WTC11 (cell line): Measurements from ENCODE around the gene SPINDOC.

Source experiments
- KAT7 ChIP-seq: sonication (generic); formaldehyde crosslinking; IDR thresholded peaks from 2 replicates; pipeline ENCODE4 v1.8.1; 2023; ENCODE audit warnings: missing genetic modification reagents, mild to moderate bottlenecking, borderline replicate concordance
- MAX ChIP-seq: sonication (generic); formaldehyde crosslinking; IDR thresholded peaks from 2 replicates; pipeline ENCODE4 v1.8.0; 2022; ENCODE audit warnings: mild to moderate bottlenecking, missing genetic modification reagents
- NR3C1 ChIP-seq: sonication (generic); formaldehyde crosslinking; conservative IDR thresholded peaks from 2 replicates; pipeline ENCODE4 v1.8.1; 2023; ENCODE audit warnings: low read depth, mild to moderate bottlenecking, missing genetic modification reagents
- SP1 ChIP-seq: sonication (generic); formaldehyde crosslinking; conservative IDR thresholded peaks from 2 replicates; pipeline ENCODE4 v1.8.1; 2022; ENCODE audit warnings: missing genetic modification reagents
- TF ChIP-seq, protein P1 (sequence below): sonication (generic); formaldehyde crosslinking; IDR thresholded peaks from 2 replicates; pipeline ENCODE4 v1.8.1; 2022; ENCODE audit warnings: mild to moderate bottlenecking, moderate library complexity, missing genetic modification reagents
- TF ChIP-seq, protein P2 (sequence below): fragments of 200-600 bp; IDR thresholded peaks from 2 replicates; pipeline ENCODE4 v1.8.0; 2022; ENCODE audit warnings: antibody characterized with exemption

GRCh38 chr11:63855975-63856374 is 42.7 kb downstream of the SPINDOC start:
- no peak for TF ChIP-seq NR3C1
- no peak for TF ChIP-seq KAT7 (CRISPR knock-in tag)
- TF ChIP-seq, protein P1, sequence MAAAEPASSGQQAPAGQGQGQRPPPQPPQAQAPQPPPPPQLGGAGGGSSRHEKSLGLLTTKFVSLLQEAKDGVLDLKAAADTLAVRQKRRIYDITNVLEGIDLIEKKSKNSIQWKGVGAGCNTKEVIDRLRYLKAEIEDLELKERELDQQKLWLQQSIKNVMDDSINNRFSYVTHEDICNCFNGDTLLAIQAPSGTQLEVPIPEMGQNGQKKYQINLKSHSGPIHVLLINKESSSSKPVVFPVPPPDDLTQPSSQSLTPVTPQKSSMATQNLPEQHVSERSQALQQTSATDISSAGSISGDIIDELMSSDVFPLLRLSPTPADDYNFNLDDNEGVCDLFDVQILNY: no peak
- TF ChIP-seq MAX: no peak
- TF ChIP-seq, protein P2, sequence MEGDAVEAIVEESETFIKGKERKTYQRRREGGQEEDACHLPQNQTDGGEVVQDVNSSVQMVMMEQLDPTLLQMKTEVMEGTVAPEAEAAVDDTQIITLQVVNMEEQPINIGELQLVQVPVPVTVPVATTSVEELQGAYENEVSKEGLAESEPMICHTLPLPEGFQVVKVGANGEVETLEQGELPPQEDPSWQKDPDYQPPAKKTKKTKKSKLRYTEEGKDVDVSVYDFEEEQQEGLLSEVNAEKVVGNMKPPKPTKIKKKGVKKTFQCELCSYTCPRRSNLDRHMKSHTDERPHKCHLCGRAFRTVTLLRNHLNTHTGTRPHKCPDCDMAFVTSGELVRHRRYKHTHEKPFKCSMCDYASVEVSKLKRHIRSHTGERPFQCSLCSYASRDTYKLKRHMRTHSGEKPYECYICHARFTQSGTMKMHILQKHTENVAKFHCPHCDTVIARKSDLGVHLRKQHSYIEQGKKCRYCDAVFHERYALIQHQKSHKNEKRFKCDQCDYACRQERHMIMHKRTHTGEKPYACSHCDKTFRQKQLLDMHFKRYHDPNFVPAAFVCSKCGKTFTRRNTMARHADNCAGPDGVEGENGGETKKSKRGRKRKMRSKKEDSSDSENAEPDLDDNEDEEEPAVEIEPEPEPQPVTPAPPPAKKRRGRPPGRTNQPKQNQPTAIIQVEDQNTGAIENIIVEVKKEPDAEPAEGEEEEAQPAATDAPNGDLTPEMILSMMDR: no peak
- TF ChIP-seq SP1 (CRISPR knock-in tag): no peak
